SK-N-MC (cell line): Measurements from ENCODE around the gene NLRP5.

Source experiments
- EZH2 ChIP-seq: fragments of 200-600 bp; sonication (generic); IDR thresholded peaks from one replicate; pipeline ENCODE4 v1.6.1; 2017; ENCODE audit warnings: antibody characterized with exemption
- POLR2AphosphoS5 ChIP-seq: IDR thresholded peaks from 2 replicates; pipeline ENCODE4 v1.6.1; 2012; ENCODE audit warnings: mild to moderate bottlenecking, low read depth, low read length, borderline replicate concordance

- TF ChIP-seq POLR2AphosphoS5, result no peak
- no peak for TF ChIP-seq EZH2
Measured at GRCh38 chr19:55973982-55974381, 12.6 kb upstream of the NLRP5 start.
